ENCODE measurements around the gene B3GNT3. TPM values are rescaled to one million over a fixed set of nuclear protein-coding genes. Genes with fewer than 3 reads are reported as not detected.
A peak's percentile ranks its signal among the peaks of the same experiment; 100 is the strongest.

The B3GNT3 gene
- total RNA-seq, 4 donors from 2014 or later: 0.19 to 0.32 TPM; not detected in 2

DNA sequence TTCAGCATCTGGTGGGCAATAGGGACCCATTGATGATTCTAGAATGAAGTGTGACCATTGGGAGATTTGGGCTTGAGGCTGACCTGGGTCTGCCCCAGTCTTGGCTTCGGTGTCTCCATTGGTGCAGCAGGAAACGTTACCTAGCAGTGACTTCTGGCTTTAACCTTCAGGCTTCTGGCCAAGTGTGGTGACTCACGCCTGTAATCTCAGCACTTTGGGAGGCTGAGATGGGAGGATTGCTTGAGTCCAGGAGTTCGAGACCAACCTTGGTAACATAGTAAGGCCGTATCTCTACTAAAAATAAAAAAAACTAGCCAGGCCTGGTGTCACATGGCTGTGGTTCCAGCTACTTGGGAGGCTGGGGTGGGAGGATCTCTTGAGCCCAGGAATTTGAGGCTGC, 36.4 kb upstream of the B3GNT3 start:
- TF ChIP-seq, protein P1, sequence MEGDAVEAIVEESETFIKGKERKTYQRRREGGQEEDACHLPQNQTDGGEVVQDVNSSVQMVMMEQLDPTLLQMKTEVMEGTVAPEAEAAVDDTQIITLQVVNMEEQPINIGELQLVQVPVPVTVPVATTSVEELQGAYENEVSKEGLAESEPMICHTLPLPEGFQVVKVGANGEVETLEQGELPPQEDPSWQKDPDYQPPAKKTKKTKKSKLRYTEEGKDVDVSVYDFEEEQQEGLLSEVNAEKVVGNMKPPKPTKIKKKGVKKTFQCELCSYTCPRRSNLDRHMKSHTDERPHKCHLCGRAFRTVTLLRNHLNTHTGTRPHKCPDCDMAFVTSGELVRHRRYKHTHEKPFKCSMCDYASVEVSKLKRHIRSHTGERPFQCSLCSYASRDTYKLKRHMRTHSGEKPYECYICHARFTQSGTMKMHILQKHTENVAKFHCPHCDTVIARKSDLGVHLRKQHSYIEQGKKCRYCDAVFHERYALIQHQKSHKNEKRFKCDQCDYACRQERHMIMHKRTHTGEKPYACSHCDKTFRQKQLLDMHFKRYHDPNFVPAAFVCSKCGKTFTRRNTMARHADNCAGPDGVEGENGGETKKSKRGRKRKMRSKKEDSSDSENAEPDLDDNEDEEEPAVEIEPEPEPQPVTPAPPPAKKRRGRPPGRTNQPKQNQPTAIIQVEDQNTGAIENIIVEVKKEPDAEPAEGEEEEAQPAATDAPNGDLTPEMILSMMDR (IDR thresholded peaks at IDR 0.05): no peak
- no peak for DNase-seq (ENCODE audit: low spot score)
- no peak for ATAC-seq (ENCODE audit: low FRiP score)

DNA sequence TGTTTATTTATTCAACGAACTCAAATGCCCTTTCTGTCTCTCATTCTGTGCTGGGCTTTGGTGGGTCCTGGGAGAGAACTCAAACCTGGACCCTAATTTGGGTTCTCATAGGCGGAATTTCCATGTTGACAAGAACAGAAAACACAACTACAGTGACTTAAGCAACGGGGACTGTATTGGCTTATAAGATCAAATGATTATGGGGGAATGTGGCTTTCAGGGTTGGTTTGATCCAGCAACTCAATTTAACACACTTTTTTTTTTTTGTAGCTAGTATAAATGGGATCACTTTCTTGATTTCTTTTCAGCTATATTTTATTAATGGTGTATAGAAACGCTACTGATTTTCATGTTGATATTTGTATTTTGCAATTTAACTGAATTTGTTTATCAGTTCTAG, 33.8 kb upstream of the B3GNT3 start:
- ATAC-seq (ENCODE audit: low FRiP score) (no peak), DNase-seq (ENCODE audit: low spot score) (no peak)
- TF ChIP-seq, protein P1 (IDR thresholded peaks at IDR 0.05): no peak

DNA sequence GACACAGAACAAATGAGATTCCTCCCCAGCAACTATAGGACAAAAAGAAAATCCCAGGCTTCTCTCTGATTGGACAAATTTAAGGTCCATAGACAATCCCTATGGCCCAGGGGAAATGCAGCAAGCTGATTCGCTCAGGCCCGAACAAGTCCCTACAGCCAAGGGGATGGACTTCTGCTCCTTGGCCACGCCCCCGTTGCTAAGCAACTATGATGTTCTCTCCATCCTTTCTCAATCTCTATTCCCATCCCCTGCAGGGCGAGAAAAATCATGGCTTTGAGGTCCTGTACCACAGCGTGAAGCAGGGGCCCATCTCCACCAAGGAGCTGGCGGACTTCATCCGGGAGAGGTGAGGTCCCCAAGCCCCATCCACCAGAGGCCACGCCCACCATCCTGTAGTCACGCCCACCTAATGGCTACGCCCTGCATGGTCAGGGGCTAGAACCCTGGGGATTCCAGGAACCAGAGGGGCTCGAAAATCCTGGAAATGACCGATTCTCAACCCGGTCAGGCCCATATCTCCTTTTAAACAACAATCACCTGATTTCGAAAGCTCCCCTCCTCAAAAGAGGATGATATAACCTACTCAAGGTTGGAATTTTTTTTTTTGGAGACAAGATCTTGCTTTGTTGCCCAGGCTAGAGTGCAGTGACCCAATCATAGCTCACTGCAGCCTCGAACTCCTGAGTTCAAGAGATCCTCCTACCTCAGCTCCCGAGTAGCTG, 32.3 kb upstream of the B3GNT3 start:
- ATAC-seq (ENCODE audit: low FRiP score): no peak
- DNase-seq (ENCODE audit: low spot score): no peak
- TF ChIP-seq, protein P1 (IDR thresholded peaks at IDR 0.05): no peak

DNA sequence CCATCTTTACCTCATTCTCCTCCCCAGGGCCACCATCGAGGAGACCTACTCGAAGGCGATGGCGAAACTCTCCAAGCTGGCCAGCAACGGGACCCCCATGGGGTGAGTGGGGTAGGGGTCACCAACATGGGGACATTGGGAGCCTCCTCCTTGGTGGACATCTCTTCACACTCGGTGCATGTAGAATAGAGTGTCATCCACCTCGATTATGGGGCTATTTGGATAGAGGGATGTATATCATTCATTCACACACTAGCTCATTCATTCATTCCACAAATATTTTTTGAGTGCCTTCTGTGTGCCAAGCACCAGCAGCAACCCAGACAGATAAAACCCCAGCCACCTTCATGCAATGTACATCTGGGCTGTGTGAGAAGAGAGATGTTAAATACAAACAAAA, 30.6 kb upstream of the B3GNT3 start:
- TF ChIP-seq, protein P1 (IDR thresholded peaks at IDR 0.05): no peak
- DNase-seq (ENCODE audit: low spot score): no peak
- ATAC-seq (ENCODE audit: low FRiP score): no peak

DNA sequence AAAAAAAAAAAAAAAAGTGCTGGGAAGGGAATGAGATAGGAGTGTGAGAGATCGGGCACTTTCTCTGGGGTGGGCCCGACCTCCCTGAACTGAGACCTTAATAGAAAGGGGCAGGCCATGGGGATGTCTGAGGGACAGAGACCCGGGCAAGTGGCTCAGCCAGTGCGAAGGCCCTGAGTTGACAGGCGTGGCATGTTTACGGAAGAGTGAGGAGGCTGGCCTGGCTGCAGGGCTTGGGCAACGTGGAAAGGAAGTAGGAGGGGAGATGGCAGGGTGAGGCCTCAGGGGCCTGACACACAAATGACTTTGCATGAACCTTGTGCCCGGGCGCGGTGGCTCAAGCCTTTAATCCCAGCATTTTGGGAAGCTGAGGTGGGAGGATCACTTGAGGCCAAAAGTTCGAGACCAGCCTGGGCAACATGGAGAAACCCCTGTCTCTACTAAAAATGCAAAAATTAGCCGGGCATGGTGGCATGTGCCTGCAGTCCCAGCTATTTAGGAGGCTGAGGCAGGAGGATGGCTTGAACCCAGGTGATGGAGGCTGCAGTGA, 29.8 kb upstream of the B3GNT3 start:
- DNase-seq (ENCODE audit: low spot score) (no peak), ATAC-seq (ENCODE audit: low FRiP score) (no peak)
- TF ChIP-seq, protein P1 (IDR thresholded peaks at IDR 0.05): no peak

DNA sequence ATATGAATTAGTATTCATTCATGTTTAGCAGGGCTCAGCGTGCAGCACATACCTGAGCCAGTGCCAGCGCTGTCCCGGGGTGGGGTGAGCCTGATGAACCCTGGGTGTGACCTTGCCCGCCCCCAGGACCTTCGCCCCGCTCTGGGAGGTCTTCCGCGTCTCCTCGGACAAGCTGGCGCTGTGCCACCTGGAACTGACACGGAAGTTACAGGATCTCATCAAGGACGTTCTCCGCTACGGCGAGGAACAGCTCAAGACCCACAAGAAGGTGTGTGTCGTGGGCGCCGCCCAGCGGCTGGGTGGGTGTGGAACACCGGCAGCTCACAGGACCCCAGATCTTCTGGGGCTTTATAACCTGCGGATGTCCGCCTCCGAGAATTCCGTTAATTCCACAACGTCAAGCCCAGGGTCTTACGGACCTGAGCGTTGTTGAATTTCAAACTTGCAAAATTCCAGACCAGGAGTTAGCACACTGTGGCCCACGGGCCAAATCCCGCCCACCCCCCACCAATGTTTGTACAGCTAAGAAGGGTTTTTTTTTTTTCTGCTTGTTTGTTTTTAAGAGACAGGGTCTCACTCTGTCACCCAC, 28.3 kb upstream of the B3GNT3 start:
- peak; percentile 88 for ATAC-seq (ENCODE audit: low FRiP score)
- peak; percentile 81 for DNase-seq (ENCODE audit: low spot score)
- TF ChIP-seq, protein P1 (IDR thresholded peaks at IDR 0.05): peak in 1 of 3 donors; percentile 42

DNA sequence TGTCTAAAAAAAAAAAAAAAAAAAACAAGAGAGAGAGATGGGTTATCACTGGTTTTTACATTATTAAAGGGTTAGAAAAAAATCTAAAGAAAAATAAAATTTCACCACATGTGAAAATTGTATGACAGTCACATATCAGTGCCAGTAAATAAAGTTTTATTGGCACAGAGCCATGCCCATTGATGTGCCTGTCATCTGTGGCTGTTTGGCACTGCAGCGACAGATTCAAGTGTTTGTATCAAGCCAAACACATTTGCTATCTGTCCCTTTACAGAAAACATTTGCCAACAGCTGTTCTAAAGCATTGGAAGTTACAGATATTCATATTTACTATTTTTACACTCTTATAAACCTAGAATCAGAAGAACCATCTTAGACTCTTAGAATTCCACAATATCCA, 27.4 kb upstream of the B3GNT3 start:
- TF ChIP-seq, protein P1 (IDR thresholded peaks at IDR 0.05): no peak
- ATAC-seq (ENCODE audit: low FRiP score) (no peak), DNase-seq (ENCODE audit: low spot score) (no peak)
